ENCODE results near the gene DCUN1D5.

GRCh38 chr11:103067118-103067517 lies 24.8 kb downstream of the DCUN1D5 start:
- TF ChIP-seq CTCF (IDR thresholded peaks at IDR 0.05) = no peak
- no peak for TF ChIP-seq POLR2A (IDR thresholded peaks at IDR 0.05)
- no peak for TF ChIP-seq EP300 (IDR thresholded peaks at IDR 0.05)
